GM19239 (cell line): Measurements from ENCODE around the gene BACE2.

ENCODE experiments used
- DNase-seq: peaks from one replicate; pipeline ENCODE4 v3.0.0; 2011; ENCODE audit warnings: low spot score; ENCODE audit not compliant: insufficient read length
- FAIRE-seq: peaks from 2 replicates; lab custom pipeline; 2011; peaks lifted over from hg19 to GRCh38; lab: Jason Lieb, UNC

Gene BACE2

GRCh38 chr21:41208376-41208763, 40.4 kb downstream of the BACE2 start:
- DNase-seq, result no peak
- no peak for FAIRE-seq

- no peak for FAIRE-seq
- DNase-seq, result no peak
Observed at GRCh38 chr21:41209016-41209619, 41.2 kb downstream of the BACE2 start.

GRCh38 chr21:41210426-41211059, 42.6 kb downstream of the BACE2 start:
- no peak for DNase-seq
- FAIRE-seq, result no peak

GRCh38 chr21:41211060-41211805, 43.3 kb downstream of the BACE2 start:
- FAIRE-seq (no peak), DNase-seq (no peak)

GRCh38 chr21:41213021-41213420, 45.1 kb downstream of the BACE2 start:
- no peak for FAIRE-seq
- no peak for DNase-seq

- FAIRE-seq (no peak), DNase-seq (no peak)
Observed at GRCh38 chr21:41215856-41216408, 48.0 kb downstream of the BACE2 start.

DNA sequence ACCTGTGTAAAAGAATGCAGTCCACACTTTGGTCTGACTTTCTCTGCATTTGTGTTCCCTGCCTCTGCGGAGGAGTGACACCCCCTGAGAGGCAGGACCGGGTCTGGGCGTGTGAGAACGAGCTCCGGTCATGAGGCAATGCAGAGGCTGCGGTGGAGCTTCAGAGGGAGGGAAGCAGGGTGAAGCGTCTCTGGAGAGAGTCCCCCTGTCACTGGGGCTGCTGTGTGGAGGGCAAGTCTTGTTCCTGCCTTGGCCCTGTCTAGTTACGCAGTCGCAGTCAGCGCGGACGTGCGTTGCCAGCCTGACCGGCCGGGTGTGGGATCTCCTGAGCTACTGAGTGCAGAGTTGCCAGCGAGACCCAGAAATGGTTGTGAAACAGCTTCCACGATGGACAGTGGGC, 48.5 kb downstream of the BACE2 start:
- FAIRE-seq (no peak), DNase-seq (no peak)

DNA sequence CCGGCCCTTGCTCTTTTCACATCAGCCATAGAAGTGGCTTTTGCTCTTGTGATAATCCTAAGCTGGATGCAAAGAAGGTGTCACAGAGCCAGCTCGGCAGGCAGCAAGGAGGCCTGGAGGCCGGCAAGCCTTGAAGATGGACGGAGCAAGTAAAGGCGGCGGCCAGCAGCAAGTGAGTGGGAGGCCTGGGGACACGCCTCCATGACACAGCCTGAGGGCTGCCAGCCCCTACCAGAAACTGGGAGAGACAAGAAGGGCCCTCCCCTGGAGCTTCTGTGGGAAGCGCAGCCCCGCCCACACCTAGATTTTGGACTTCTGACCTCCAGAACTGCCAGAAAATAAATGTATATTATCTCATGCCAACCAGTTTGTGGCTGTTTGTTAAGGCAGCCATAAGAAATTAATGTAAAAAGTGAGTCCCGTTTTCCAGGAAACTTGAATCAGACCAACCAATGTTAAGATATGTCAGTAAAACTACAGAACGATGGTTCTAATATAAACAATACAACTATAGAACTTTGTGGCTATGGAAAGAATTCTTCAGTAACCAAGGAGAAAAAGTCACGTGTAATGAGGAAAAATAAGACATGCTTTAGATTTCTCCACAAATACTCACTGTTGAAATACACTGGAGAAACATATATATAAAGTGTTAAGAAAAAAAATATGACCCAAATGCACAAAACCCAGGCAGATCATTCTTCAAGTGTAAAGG, 49.9 kb downstream of the BACE2 start:
- FAIRE-seq (no peak), DNase-seq (no peak)

DNA sequence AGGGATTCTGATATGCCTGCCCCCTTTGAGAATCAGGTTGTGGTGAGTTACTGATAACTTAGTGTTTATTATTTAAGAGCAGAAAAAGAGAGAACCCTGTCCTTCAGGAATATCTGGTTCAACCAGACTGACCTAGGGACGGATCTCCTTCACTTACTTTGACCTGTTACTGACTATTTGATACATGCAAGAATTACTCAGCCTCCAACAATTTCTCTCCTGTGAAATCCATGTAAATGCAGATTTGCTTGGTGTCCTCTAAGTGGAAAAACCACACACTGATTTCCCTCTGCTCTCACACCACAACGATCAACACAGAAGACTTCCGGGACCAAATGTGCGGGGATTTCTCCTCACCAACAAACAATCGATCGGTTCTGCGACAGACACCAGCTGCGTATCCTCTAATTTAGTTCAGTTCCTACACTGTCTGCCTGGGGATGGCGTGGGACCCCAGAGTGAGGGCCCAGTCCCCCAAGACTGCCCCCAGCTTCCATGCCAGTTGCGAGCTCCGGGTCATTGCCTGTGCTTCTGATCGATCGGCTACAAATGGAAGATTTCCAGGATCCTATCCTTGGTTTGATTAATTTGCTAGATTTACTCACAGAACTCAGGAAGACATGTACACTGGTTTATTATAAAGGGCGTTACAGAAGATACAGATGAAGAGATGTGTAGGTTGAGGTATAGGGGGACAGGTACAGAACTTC, 51.7 kb downstream of the BACE2 start:
- FAIRE-seq (no peak), DNase-seq (no peak)

DNA sequence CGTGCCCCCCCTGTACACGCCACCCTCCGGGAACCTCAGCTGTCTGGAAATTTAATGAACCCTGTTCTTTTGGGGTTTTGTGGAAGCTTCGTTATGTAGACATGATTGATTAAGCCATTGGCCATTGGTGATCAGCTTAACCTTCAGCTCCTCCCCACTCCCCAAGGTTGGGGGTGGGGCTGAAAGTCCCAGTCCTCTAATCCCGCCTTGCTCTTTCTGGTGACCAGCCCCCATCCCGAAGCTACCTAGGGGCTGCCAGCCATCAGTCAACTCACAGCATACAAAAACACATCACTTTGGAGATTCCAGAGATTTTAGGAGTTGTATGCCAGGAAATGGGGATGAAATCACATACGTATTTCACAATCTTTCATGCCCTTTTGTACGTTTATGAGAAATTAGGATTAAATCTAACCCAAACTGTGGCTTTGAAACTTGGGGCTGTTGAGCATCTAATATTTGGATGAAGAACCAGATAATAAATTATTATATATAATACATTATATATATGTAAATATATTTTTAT, 52.3 kb downstream of the BACE2 start:
- FAIRE-seq (no peak), DNase-seq (no peak)

GRCh38 chr21:41222247-41223068, 54.5 kb downstream of the BACE2 start:
- DNase-seq, result no peak
- FAIRE-seq, result no peak

DNA sequence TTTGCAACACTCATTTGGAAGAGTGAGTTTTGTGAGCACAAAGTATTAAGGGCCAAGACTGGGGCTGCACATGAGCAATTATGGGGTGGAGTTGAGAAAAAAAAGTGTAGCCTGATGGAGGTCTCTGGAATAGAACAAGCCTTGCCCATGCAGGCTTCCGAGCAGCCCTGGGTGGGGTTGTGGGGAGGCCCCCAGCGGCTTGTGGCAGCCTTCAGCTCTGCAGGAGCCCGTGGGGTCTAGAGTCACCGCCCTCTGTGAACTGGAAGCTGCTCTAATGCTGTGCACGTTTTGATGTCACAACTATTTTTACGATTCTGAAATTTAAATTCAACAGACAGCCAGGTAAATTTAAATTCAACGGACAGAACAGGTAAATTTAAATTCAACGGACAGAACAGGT, 58.9 kb downstream of the BACE2 start:
- FAIRE-seq (no peak), DNase-seq (no peak)

DNA sequence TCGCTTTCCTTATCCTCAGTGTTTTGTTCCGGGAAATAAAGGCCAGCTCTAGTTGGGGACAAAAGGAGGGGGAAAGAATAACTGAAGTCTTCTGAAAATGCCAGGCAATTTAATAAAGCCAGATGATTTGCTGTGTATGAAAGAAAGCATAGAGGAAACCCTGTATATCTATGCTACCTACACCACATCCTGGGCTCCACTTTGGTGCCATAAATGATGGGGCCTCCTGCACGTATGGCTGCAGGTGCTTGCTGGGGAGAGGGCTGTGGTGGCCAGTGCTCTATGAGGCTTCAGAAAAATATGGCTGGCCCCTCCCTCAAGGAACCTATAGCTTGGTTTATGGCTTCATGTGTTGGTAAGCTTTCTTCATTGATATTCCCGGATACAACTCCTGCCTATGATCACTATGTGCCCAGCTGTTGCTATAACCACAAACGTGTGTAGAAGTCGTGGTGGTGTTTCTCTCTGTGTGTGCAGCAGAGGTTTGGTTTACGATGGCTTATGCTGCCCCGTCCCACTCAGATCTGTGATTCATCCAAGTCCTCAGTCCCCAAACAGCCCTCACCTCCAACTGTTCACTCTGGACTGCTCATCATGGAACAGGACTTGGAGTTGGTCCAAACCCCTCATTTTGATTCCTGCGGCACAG, 59.5 kb downstream of the BACE2 start:
- no peak for DNase-seq
- FAIRE-seq, result no peak

DNA sequence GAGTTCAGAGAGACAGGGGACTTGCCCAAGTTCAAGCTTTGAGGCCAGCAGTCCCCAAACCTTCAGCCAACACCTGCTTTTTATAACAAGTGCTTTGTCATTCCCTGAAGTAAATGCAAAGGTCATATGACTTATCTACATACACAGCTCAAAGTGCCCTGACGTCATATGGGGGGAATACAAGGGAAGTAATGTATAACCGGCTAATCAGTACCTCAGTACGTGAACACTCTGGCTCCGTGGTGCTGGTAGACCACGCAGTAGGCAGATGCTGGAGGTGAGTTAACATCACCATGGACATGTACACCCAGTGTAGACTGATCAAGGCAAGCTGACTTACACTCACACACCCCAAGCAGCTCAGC, 60.0 kb downstream of the BACE2 start:
- FAIRE-seq, result no peak
- DNase-seq, result no peak

GRCh38 chr21:41228492-41228891, 60.5 kb downstream of the BACE2 start:
- FAIRE-seq (no peak), DNase-seq (no peak)

- no peak for FAIRE-seq
- no peak for DNase-seq
Observed at GRCh38 chr21:41228958-41229357, 61.0 kb downstream of the BACE2 start.

DNA sequence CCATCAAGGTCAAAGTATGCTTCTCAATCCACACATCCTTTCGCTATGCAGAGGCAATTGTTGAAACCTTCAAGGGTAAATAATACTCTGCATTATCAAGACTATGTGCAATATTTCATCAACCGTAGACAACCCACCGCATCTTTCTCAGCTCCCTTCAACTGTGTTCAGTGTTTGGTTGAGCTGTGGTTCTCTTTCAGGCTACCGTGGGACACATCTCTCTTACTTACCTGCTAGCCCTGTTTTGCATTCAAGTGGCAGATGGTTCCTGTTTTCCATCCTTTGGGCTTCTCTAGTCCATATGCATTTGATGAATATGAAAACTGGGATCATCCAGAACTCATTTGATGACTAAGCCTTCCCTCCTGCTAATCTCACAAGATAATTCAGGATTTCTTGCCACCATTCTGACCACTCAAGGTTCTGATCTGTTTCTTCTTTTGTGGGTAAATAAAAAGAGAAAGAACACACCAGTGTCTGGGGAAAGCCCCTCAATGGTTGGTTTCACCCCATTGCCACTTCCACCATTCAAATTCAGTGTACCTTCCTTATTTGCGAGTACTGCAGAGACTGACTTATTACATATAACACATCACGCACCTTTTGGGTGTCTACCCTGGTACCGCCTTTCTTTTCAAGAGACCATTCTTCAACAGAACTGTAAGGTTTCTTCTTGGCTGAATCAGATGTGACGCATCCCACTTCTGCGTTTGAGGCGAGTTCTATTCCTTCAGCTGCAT, 61.7 kb downstream of the BACE2 start:
- FAIRE-seq (no peak), DNase-seq (no peak)

DNA sequence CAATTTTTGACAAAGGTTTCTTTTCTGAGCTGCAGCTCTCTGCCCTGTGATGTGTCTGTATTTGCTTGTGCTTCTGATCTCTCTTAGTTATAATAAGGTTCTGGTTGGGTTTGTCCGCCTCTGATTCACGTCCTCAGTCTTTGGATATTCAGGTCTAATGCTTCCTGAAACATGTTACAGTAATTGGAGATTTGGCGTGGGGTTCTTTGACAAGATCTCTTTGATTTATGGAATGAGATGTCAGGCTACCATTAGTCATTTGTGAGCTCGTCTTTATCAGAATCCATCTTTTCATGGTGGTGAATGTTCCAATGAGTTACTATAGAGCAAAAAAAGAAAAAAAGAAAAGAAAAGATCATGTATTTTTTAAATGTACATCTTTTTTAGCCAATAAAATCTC, 62.5 kb downstream of the BACE2 start:
- FAIRE-seq (no peak), DNase-seq (no peak)
